ENCODE data around the gene IGFBP2. TPM values are rescaled to one million over a fixed set of nuclear protein-coding genes. Genes with fewer than 3 reads are reported as not detected.
A peak's percentile ranks its signal among the peaks of the same experiment; 100 is the strongest.

IGFBP2 gene
- total and polyA plus RNA-seq, 7 experiments from 2014 or later: 0.18 to 58.9 TPM; not detected in 5

DNA sequence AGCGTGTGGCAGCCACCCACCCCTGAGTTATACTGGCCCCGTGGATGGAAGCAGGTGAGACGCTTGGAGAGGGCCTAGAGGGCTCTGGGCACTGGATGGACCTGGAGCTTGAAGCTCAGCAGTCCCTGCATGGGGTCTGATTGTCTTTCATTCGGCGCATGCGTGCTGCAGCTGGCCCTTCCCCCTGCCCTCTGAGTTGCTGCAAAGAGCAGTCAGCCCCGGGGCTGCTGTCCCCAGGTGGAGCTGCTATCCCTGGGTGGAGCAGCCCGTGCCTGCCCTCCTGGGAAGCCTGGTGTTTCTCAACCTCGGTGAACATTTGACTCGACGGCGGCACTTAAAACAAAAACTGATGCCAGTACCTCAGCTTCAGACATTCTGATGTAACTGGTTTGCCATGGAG is 32.5 kb downstream of the IGFBP2 start:
- Histone ChIP-seq H3K27ac (ENCODE audit: low read depth, low read length) (no peak overlapping the region), H3K4me1 (ENCODE audit: control insufficient read depth in 2 of 2, insufficient read depth in 2 of 2, low read length in 2 of 2) (no peaks in the 10 kb centered on the region), H3K27me3 (ENCODE audit: control insufficient read depth in 2 of 2, insufficient read depth in 2 of 2, low read length in 2 of 2) (no peaks in the 10 kb centered on the region), H3K4me3 (ENCODE audit: low read length) (no peak overlapping the region), H3K9me3 (ENCODE audit: control insufficient read depth in 2 of 3, low read length in 3 of 3) (no peaks in the 10 kb centered on the region), H3K36me3 (ENCODE audit: control insufficient read depth in 2 of 3, insufficient read depth in 3 of 3, low read length in 3 of 3) (no peaks in the 10 kb centered on the region)
- Mint-ChIP-seq H3K9me3 (no peaks in the 10 kb centered on the region), H3K4me1 (peaks cover 0 to 2% (median 0%) of the 10 kb centered on the region in 7 donors), H3K36me3 (peaks cover 0 to 3% (median 0%) of the 10 kb centered on the region in 5 donors), H3K4me3 (no peak overlapping the region), H3K27me3 (peaks cover 0 to 12% (median 10%) of the 10 kb centered on the region in 5 donors), H3K27ac (no peak overlapping the region)
- POLR2A ChIA-PET: no interaction called here
- intact Hi-C loops (cut with micrococcal nuclease): loop anchor here (1.0 to 2.0 kb wide), 3 partner anchors 146 to 1211 kb away; no protein-coding TSS in a partner anchor
- ATAC-seq (no peak), DNase-seq (no peak)
- CTCF ChIA-PET: interaction anchor here (0.8 kb wide), 1 partner anchor 128 kb away, joined by 4 read pairs; no protein-coding TSS in a partner anchor

- Histone ChIP-seq H3K27ac (ENCODE audit: low read depth, low read length) (no peak overlapping the region), H3K36me3 (ENCODE audit: control insufficient read depth in 2 of 3, insufficient read depth in 3 of 3, low read length in 3 of 3) (no peaks in the 10 kb centered on the region), H3K27me3 (ENCODE audit: control insufficient read depth in 2 of 2, insufficient read depth in 2 of 2, low read length in 2 of 2) (no peaks in the 10 kb centered on the region), H3K9me3 (ENCODE audit: control insufficient read depth in 2 of 3, low read length in 3 of 3) (no peaks in the 10 kb centered on the region), H3K4me1 (ENCODE audit: control insufficient read depth in 2 of 2, insufficient read depth in 2 of 2, low read length in 2 of 2) (no peaks in the 10 kb centered on the region), H3K4me3 (ENCODE audit: low read length) (no peak overlapping the region)
- intact Hi-C loops (cut with micrococcal nuclease): loop anchor here (1.0 to 2.0 kb wide), 3 partner anchors 147 to 1212 kb away; no protein-coding TSS in a partner anchor
- POLR2A ChIA-PET: no interaction called here
- Mint-ChIP-seq H3K27ac (no peak overlapping the region), H3K9me3 (no peaks in the 10 kb centered on the region), H3K4me3 (no peak overlapping the region), H3K36me3 (peaks cover 0 to 3% (median 0%) of the 10 kb centered on the region in 5 donors), H3K4me1 (peaks cover 0 to 2% (median 0%) of the 10 kb centered on the region in 7 donors), H3K27me3 (peaks cover 0 to 12% (median 10%) of the 10 kb centered on the region in 5 donors)
- DNase-seq: peak; percentile 36 to 75 (median 62)
- ATAC-seq: peak; percentile 88
- CTCF ChIA-PET: interaction anchor here (0.8 to 1.2 kb wide), 4 partner anchors 129 to 158 kb away, joined by 3 to 8 read pairs (median 4); no protein-coding TSS in a partner anchor
Measured at GRCh38 chr2:216666461-216667233, 33.4 kb downstream of the IGFBP2 start.

- Mint-ChIP-seq H3K9me3 (no peaks in the 10 kb centered on the region), H3K27ac (no peak overlapping the region), H3K27me3 (peaks cover under 1 to 18% (median 14%) of the 10 kb centered on the region in 5 donors), H3K36me3 (no peaks in the 10 kb centered on the region), H3K4me3 (no peak overlapping the region), H3K4me1 (peaks cover 0 to 2% (median 0%) of the 10 kb centered on the region in 7 donors)
- POLR2A ChIA-PET: no interaction called here
- H3K27me3 ChIP-seq (ENCODE audit: control insufficient read depth in 2 of 2, insufficient read depth in 2 of 2, low read length in 2 of 2): no peaks in the 10 kb centered on the region
- intact Hi-C loops (cut with micrococcal nuclease): no loop called here
- H3K9me3 ChIP-seq (ENCODE audit: control insufficient read depth in 2 of 3, low read length in 3 of 3): no peaks in the 10 kb centered on the region
- H3K27ac ChIP-seq (ENCODE audit: low read depth, low read length): no peak overlapping the region
- DNase-seq (no peak), ATAC-seq (no peak)
- CTCF ChIA-PET: no interaction called here
- no peak overlapping the region for H3K4me3 ChIP-seq (ENCODE audit: low read length)
- H3K4me1 ChIP-seq (ENCODE audit: control insufficient read depth in 2 of 2, insufficient read depth in 2 of 2, low read length in 2 of 2): no peaks in the 10 kb centered on the region
- H3K36me3 ChIP-seq (ENCODE audit: control insufficient read depth in 2 of 3, insufficient read depth in 3 of 3, low read length in 3 of 3): no peaks in the 10 kb centered on the region
Measured at GRCh38 chr2:216670266-216671080, 37.3 kb downstream of the IGFBP2 start.

GRCh38 chr2:216671081-216671411 is 37.8 kb downstream of the IGFBP2 start:
- Histone ChIP-seq H3K4me3 (ENCODE audit: low read length) (no peak overlapping the region), H3K4me1 (ENCODE audit: control insufficient read depth in 2 of 2, insufficient read depth in 2 of 2, low read length in 2 of 2) (no peaks in the 10 kb centered on the region), H3K36me3 (ENCODE audit: control insufficient read depth in 2 of 3, insufficient read depth in 3 of 3, low read length in 3 of 3) (no peaks in the 10 kb centered on the region), H3K27ac (ENCODE audit: low read depth, low read length) (no peak overlapping the region), H3K9me3 (ENCODE audit: control insufficient read depth in 2 of 3, low read length in 3 of 3) (no peaks in the 10 kb centered on the region), H3K27me3 (ENCODE audit: control insufficient read depth in 2 of 2, insufficient read depth in 2 of 2, low read length in 2 of 2) (no peaks in the 10 kb centered on the region)
- Mint-ChIP-seq H3K36me3 (no peaks in the 10 kb centered on the region), H3K9me3 (no peaks in the 10 kb centered on the region), H3K27ac (no peak overlapping the region), H3K27me3 (peaks cover 4 to 18% (median 14%) of the 10 kb centered on the region in 5 donors), H3K4me3 (no peak overlapping the region), H3K4me1 (peaks cover 0 to 2% (median 0%) of the 10 kb centered on the region in 7 donors)
- intact Hi-C loops (cut with micrococcal nuclease): no loop called here
- CTCF ChIA-PET: no interaction called here
- DNase-seq (no peak), ATAC-seq (no peak)
- POLR2A ChIA-PET: no interaction called here

GRCh38 chr2:216671791-216672343 is 38.6 kb downstream of the IGFBP2 start:
- Histone ChIP-seq H3K4me1 (ENCODE audit: control insufficient read depth in 2 of 2, insufficient read depth in 2 of 2, low read length in 2 of 2) (no peaks in the 10 kb centered on the region), H3K4me3 (ENCODE audit: low read length) (no peak overlapping the region), H3K36me3 (ENCODE audit: control insufficient read depth in 2 of 3, insufficient read depth in 3 of 3, low read length in 3 of 3) (no peaks in the 10 kb centered on the region), H3K27ac (ENCODE audit: low read depth, low read length) (no peak overlapping the region), H3K9me3 (ENCODE audit: control insufficient read depth in 2 of 3, low read length in 3 of 3) (no peaks in the 10 kb centered on the region), H3K27me3 (ENCODE audit: control insufficient read depth in 2 of 2, insufficient read depth in 2 of 2, low read length in 2 of 2) (no peaks in the 10 kb centered on the region)
- intact Hi-C loops (cut with micrococcal nuclease): no loop called here
- Mint-ChIP-seq H3K27me3 (peaks cover 4 to 18% (median 14%) of the 10 kb centered on the region in 5 donors), H3K9me3 (no peaks in the 10 kb centered on the region), H3K27ac (no peak overlapping the region), H3K4me1 (no peaks in the 10 kb centered on the region), H3K36me3 (no peaks in the 10 kb centered on the region), H3K4me3 (no peak overlapping the region)
- CTCF ChIA-PET: no interaction called here
- POLR2A ChIA-PET: no interaction called here
- ATAC-seq: no peak
- DNase-seq: no peak

DNA sequence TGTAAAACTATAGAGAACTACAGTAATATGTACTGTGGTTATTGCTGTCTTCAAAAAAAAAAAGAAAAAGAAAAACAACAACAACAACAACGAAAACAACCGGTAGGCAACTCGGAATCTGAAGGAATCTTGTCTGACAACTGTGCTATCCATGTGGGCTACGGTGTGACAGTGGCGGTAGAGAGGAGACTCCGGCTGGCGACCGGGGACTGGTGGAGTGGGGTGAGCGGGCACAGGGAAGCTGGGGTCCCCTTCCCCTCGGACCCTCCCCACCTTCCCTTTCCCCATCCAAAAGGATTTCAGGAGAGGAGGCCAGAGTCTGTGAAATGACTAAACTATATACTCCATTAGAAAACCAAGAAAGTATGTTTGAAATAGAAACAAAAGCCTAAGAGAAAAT is 39.2 kb downstream of the IGFBP2 start:
- H3K27me3 Mint-ChIP-seq: peaks cover 4 to 18% (median 14%) of the 10 kb centered on the region in 5 donors
- POLR2A ChIA-PET: no interaction called here

More for the DNA sequence above, 39.2 kb downstream of the IGFBP2 start:
- no peak overlapping the region for H3K4me3 ChIP-seq (ENCODE audit: low read length)
- CTCF ChIA-PET: no interaction called here
- no peaks in the 10 kb centered on the region for H3K36me3 Mint-ChIP-seq
- no peak overlapping the region for H3K4me3 Mint-ChIP-seq
- no peaks in the 10 kb centered on the region for H3K4me1 Mint-ChIP-seq
- ATAC-seq: no peak
- no peaks in the 10 kb centered on the region for H3K9me3 Mint-ChIP-seq
- no peaks in the 10 kb centered on the region for H3K9me3 ChIP-seq (ENCODE audit: control insufficient read depth in 2 of 3, low read length in 3 of 3)
- H3K4me1 ChIP-seq (ENCODE audit: control insufficient read depth in 2 of 2, insufficient read depth in 2 of 2, low read length in 2 of 2): no peaks in the 10 kb centered on the region
- no peak overlapping the region for H3K27ac Mint-ChIP-seq
- H3K27me3 ChIP-seq (ENCODE audit: control insufficient read depth in 2 of 2, insufficient read depth in 2 of 2, low read length in 2 of 2): no peaks in the 10 kb centered on the region
- intact Hi-C loops (cut with micrococcal nuclease): no loop called here
- no peak overlapping the region for H3K27ac ChIP-seq (ENCODE audit: low read depth, low read length)
- no peak for DNase-seq
- H3K36me3 ChIP-seq (ENCODE audit: control insufficient read depth in 2 of 3, insufficient read depth in 3 of 3, low read length in 3 of 3): no peaks in the 10 kb centered on the region
